A172 (cell line): ENCODE results near the gene CFL1. TPM values are rescaled to one million over a fixed set of nuclear protein-coding genes. Genes with fewer than 3 reads are reported as not detected.

Experiments used
- total RNA-seq: library from RNA; depleted of rRNA; stranded (reverse); fragments of >200 nt; shearing (Covaris generic); gene quantifications from 2 replicates; pipeline ENCODE4 v1.2.3, GENCODE V29; 2014; rRNA removed

CFL1 gene
- total RNA-seq, 1 experiment from 2014 or later: 1,396 TPM

Other genes starting within 250 kb of the CFL1 start
- gene MAP3K11, start 244.0 kb downstream of the CFL1 start, total RNA-seq: 38.2 and 39.2 TPM in 2 replicates
- gene PCNX3, start 242.4 kb downstream of the CFL1 start, total RNA-seq: 19.6 and 20.1 TPM in 2 replicates
- 10.4 and 19.5 TPM in 2 replicates for gene SIPA1, start 220.1 kb downstream of the CFL1 start, total RNA-seq
- gene RELA, start 195.3 kb downstream of the CFL1 start, total RNA-seq: 24.9 and 29.7 TPM in 2 replicates
- gene KAT5, start 145.9 kb downstream of the CFL1 start, total RNA-seq: 26.1 and 37.3 TPM in 2 replicates
- 81.0 and 84.7 TPM in 2 replicates for gene RNASEH2C, start 137.4 kb downstream of the CFL1 start, total RNA-seq
- 13.2 and 14.8 TPM in 2 replicates for gene AP5B1, start 77.2 kb downstream of the CFL1 start, total RNA-seq
- gene OVOL1, start 71.1 kb downstream of the CFL1 start, total RNA-seq: not detected in 2 replicates
- not detected in 2 replicates for gene SNX32, start 24.2 kb downstream of the CFL1 start, total RNA-seq
- 27.1 and 35.3 TPM in 2 replicates for gene MUS81, start 2.3 kb upstream of the CFL1 start, total RNA-seq
- gene EFEMP2, start 14.6 kb upstream of the CFL1 start, total RNA-seq: 48.5 and 56.8 TPM in 2 replicates
- 0.79 and 1.8 TPM in 2 replicates for gene CTSW, start 21.7 kb upstream of the CFL1 start, total RNA-seq
- 131 and 171 TPM in 2 replicates for gene FIBP, start 30.3 kb upstream of the CFL1 start, total RNA-seq
- gene CCDC85B, start 32.5 kb upstream of the CFL1 start, total RNA-seq: 27.3 and 28.0 TPM in 2 replicates
- 71.3 and 109 TPM in 2 replicates for gene FOSL1, start 42.2 kb upstream of the CFL1 start, total RNA-seq
- gene C11orf68, start 60.9 kb upstream of the CFL1 start, total RNA-seq: 22.2 and 27.3 TPM in 2 replicates
- 259 and 262 TPM in 2 replicates for gene DRAP1, start 61.2 kb upstream of the CFL1 start, total RNA-seq
- not detected in 2 replicates for gene TSGA10IP, start 87.3 kb upstream of the CFL1 start, total RNA-seq
- gene SART1, start 103.6 kb upstream of the CFL1 start, total RNA-seq: 35.8 and 54.8 TPM in 2 replicates
- 45.6 and 54.5 TPM in 2 replicates for gene EIF1AD, start 144.0 kb upstream of the CFL1 start, total RNA-seq
- 53.2 and 72.3 TPM in 2 replicates for gene BANF1, start 144.3 kb upstream of the CFL1 start, total RNA-seq
- gene CST6, start 153.8 kb upstream of the CFL1 start, total RNA-seq: not detected in 2 replicates
- 0.29 and 0.41 TPM in 2 replicates for gene CATSPER1, start 168.3 kb upstream of the CFL1 start, total RNA-seq
- gene GAL3ST3, start 191.0 kb upstream of the CFL1 start, total RNA-seq: not detected in 2 replicates
- 172 and 177 TPM in 2 replicates for gene SF3B2, start 194.2 kb upstream of the CFL1 start, total RNA-seq
- gene PACS1, start 212.1 kb upstream of the CFL1 start, total RNA-seq: 15.1 and 18.0 TPM in 2 replicates